Measurements from ENCODE around the gene TMEM161A. TPM values are rescaled to one million over a fixed set of nuclear protein-coding genes. Genes with fewer than 3 reads are reported as not detected.
"Not testable (repeated sequence)": the region's sequence is repeated elsewhere in the genome, so short reads cannot be mapped to it uniquely, and the experiment has no call there.

Gene TMEM161A
- total RNA-seq, 2 donors from 2014 or later, result 56.1 to 66.6 TPM

GRCh38 chr19:19151418-19151817 is 13.1 kb upstream of the TMEM161A start:
- TF ChIP-seq CTCF (conservative IDR thresholded peaks at IDR 0.05), result no peak
- H3K4me1 Mint-ChIP-seq, result no peaks in the 10 kb centered on the region
- H3K9me3 Mint-ChIP-seq, result peaks cover 6% of the 10 kb centered on the region

GRCh38 chr19:19149435-19149834 is 11.2 kb upstream of the TMEM161A start:
- Histone ChIP-seq H3K9ac (ENCODE audit: extremely low read depth, low read length, poor library complexity, severe bottlenecking) (no peak overlapping the region), H3K9me3 (ENCODE audit: control insufficient read depth, low read length) (no peaks in the 10 kb centered on the region), H3K36me3 (ENCODE audit: control insufficient read depth, insufficient read depth, low read length) (no peaks in the 10 kb centered on the region), H3K4me1 (ENCODE audit: control insufficient read depth, insufficient read depth, low read length) (no peaks in the 10 kb centered on the region), H3K27me3 (ENCODE audit: control insufficient read depth, insufficient read depth, low read length, poor library complexity, severe bottlenecking) (no peaks in the 10 kb centered on the region), H3K4me3 (ENCODE audit: low read length) (no peak overlapping the region), H3K27ac (ENCODE audit: low read depth, low read length) (no peak overlapping the region)
- Mint-ChIP-seq H3K9me3 (no peaks in the 10 kb centered on the region), H3K4me1 (no peaks in the 10 kb centered on the region), H3K4me3 (no peak overlapping the region), H3K36me3 (ENCODE audit: low read depth) (peaks cover 4% of the 10 kb centered on the region), H3K27me3 (ENCODE audit: insufficient read depth) (no peaks in the 10 kb centered on the region), H3K27ac (no peak overlapping the region)
- 90 to 91% methylated on average over 2 of the region's 2 CpGs for WGBS, 2 experiments (ENCODE audit: insufficient coverage in 1 of 2, insufficient read length in 1 of 2)
- no peak for DNase-seq
- TF ChIP-seq CTCF (conservative IDR thresholded peaks at IDR 0.05), result no peak

More at GRCh38 chr19:19151418-19151817, 13.1 kb upstream of the TMEM161A start:
- Mint-ChIP-seq H3K4me3 (no peak overlapping the region), H3K36me3 (ENCODE audit: low read depth) (peaks cover 10% of the 10 kb centered on the region), H3K27me3 (ENCODE audit: insufficient read depth) (peaks cover 8% of the 10 kb centered on the region), H3K27ac (no peak overlapping the region)
- no peak overlapping the region for H3K9ac ChIP-seq (ENCODE audit: extremely low read depth, low read length, poor library complexity, severe bottlenecking)
- H3K27me3 ChIP-seq (ENCODE audit: control insufficient read depth, insufficient read depth, low read length, poor library complexity, severe bottlenecking), result no peaks in the 10 kb centered on the region
- H3K27ac ChIP-seq (ENCODE audit: low read depth, low read length), result no peak overlapping the region
- no peaks in the 10 kb centered on the region for H3K9me3 ChIP-seq (ENCODE audit: control insufficient read depth, low read length)
- DNase-seq, result no peak
- H3K4me3 ChIP-seq (ENCODE audit: low read length), result no peak overlapping the region
- WGBS, 2 experiments (ENCODE audit: insufficient coverage in 1 of 2, insufficient read length in 1 of 2), result 87 to 94% methylated on average over 7 to 11 of the region's 11 CpGs
- H3K4me1 ChIP-seq (ENCODE audit: control insufficient read depth, insufficient read depth, low read length), result no peaks in the 10 kb centered on the region
- H3K36me3 ChIP-seq (ENCODE audit: control insufficient read depth, insufficient read depth, low read length), result no peaks in the 10 kb centered on the region

- not testable (repeated sequence) for H3K27me3 Mint-ChIP-seq (ENCODE audit: insufficient read depth); H3K27ac Mint-ChIP-seq; H3K4me3 Mint-ChIP-seq; H3K27ac ChIP-seq (ENCODE audit: low read depth, low read length); H3K36me3 ChIP-seq (ENCODE audit: control insufficient read depth, insufficient read depth, low read length); DNase-seq; H3K9me3 Mint-ChIP-seq; H3K9ac ChIP-seq (ENCODE audit: extremely low read depth, low read length, poor library complexity, severe bottlenecking); H3K9me3 ChIP-seq (ENCODE audit: control insufficient read depth, low read length); H3K4me3 ChIP-seq (ENCODE audit: low read length); H3K27me3 ChIP-seq (ENCODE audit: control insufficient read depth, insufficient read depth, low read length, poor library complexity, severe bottlenecking); H3K4me1 Mint-ChIP-seq; H3K36me3 Mint-ChIP-seq (ENCODE audit: low read depth); H3K4me1 ChIP-seq (ENCODE audit: control insufficient read depth, insufficient read depth, low read length)
- 89 to 100% methylated on average over 5 to 7 of the region's 8 CpGs for WGBS, 2 experiments (ENCODE audit: insufficient coverage in 1 of 2, insufficient read length in 1 of 2)
Observed at GRCh38 chr19:19148504-19148903, 10.2 kb upstream of the TMEM161A start.

GRCh38 chr19:19147344-19147743 is 9.1 kb upstream of the TMEM161A start:
- no peaks in the 10 kb centered on the region for H3K9me3 ChIP-seq (ENCODE audit: control insufficient read depth, low read length)
- TF ChIP-seq CTCF (conservative IDR thresholded peaks at IDR 0.05), result no peak
- no peak for DNase-seq
- H3K4me1 ChIP-seq (ENCODE audit: control insufficient read depth, insufficient read depth, low read length), result no peaks in the 10 kb centered on the region
- H3K27ac ChIP-seq (ENCODE audit: low read depth, low read length), result no peak overlapping the region
- no peaks in the 10 kb centered on the region for H3K4me1 Mint-ChIP-seq
- no peak overlapping the region for H3K4me3 ChIP-seq (ENCODE audit: low read length)
- H3K27me3 Mint-ChIP-seq (ENCODE audit: insufficient read depth), result peaks cover 7% of the 10 kb centered on the region
- H3K36me3 Mint-ChIP-seq (ENCODE audit: low read depth), result peaks cover 4% of the 10 kb centered on the region
- WGBS, 2 experiments (ENCODE audit: insufficient coverage in 1 of 2, insufficient read length in 1 of 2), result 80 to 87% methylated on average over 1 to 5 of the region's 5 CpGs
- H3K27ac Mint-ChIP-seq, result no peak overlapping the region
- H3K27me3 ChIP-seq (ENCODE audit: control insufficient read depth, insufficient read depth, low read length, poor library complexity, severe bottlenecking), result no peaks in the 10 kb centered on the region
- H3K4me3 Mint-ChIP-seq, result no peak overlapping the region
- H3K9me3 Mint-ChIP-seq, result no peaks in the 10 kb centered on the region
- no peak overlapping the region for H3K9ac ChIP-seq (ENCODE audit: extremely low read depth, low read length, poor library complexity, severe bottlenecking)
- H3K36me3 ChIP-seq (ENCODE audit: control insufficient read depth, insufficient read depth, low read length), result no peaks in the 10 kb centered on the region
